Keratinocyte (primary cell): ENCODE data around the gene SYNPO2L. TPM values are rescaled to one million over a fixed set of nuclear protein-coding genes. Genes with fewer than 3 reads are reported as not detected.
"Not testable (repeated sequence)": the region's sequence is repeated elsewhere in the genome, so short reads cannot be mapped to it uniquely, and the experiment has no call there.

ENCODE experiments used
- DNase-seq: peaks from one replicate; pipeline ENCODE4 v3.0.0-alpha.2; 2011; ENCODE audit warnings: low read depth, missing footprints, low spot score
- FAIRE-seq: peaks from 2 replicates; lab custom pipeline; 2011; peaks lifted over from hg19 to GRCh38; lab: Jason Lieb, UNC
- H2AFZ ChIP-seq: 2 replicates; pipeline ENCODE4 v1.6.0; 2012; ENCODE audit warnings: low read length, control low read depth, inconsistent platforms; ENCODE audit not compliant: control insufficient read depth
- H3K27ac ChIP-seq: 2 replicates; pipeline ENCODE4 v1.5.1; 2011; ENCODE audit warnings: low read length; ENCODE audit not compliant: control insufficient read depth, insufficient read depth
- H3K27me3 ChIP-seq: 3 replicates; pipeline ENCODE4 v1.6.0; 2011; ENCODE audit warnings: low read length; ENCODE audit not compliant: control insufficient read depth, insufficient read depth; ENCODE audit errors: extremely low read depth
- H3K36me3 ChIP-seq, 2 experiments: 2 replicates in 1 of 2; 3 replicates in 1 of 2; pipeline ENCODE4 v1.5.1; 2011; ENCODE audit warnings: low read length in 2 of 2, mild to moderate bottlenecking in 1 of 2; ENCODE audit not compliant: control insufficient read depth in 2 of 2, insufficient read depth in 2 of 2; ENCODE audit errors: extremely low read depth in 1 of 2
- H3K4me1 ChIP-seq: 3 replicates; pipeline ENCODE4 v1.5.1; 2011; ENCODE audit warnings: low read length; ENCODE audit not compliant: control insufficient read depth, insufficient read depth; ENCODE audit errors: extremely low read depth
- H3K4me2 ChIP-seq: 3 replicates; pipeline ENCODE4 v1.6.0; 2011; ENCODE audit warnings: low read depth, low read length; ENCODE audit not compliant: control insufficient read depth, insufficient read depth; ENCODE audit errors: extremely low read depth
- H3K4me3 ChIP-seq, 3 experiments: fragments of 200-600 bp in 1 of 3; sonication (generic) in 1 of 3; 2 replicates in 2 of 3; 3 replicates in 1 of 3; pipeline ENCODE4 v1.5.1; 2011 to 2016; ENCODE audit warnings: low read length in 3 of 3, mild to moderate bottlenecking in 3 of 3, control low read depth in 2 of 3, inconsistent platforms in 1 of 3, low read depth in 1 of 3, mixed read lengths in 1 of 3, mixed run types in 1 of 3, moderate library complexity in 1 of 3; ENCODE audit not compliant: control insufficient read depth in 2 of 3, insufficient read depth in 2 of 3; ENCODE audit errors: extremely low read depth in 1 of 3
- H3K79me2 ChIP-seq: 2 replicates; pipeline ENCODE4 v1.6.0; 2012; ENCODE audit warnings: low read length; ENCODE audit not compliant: control insufficient read depth, insufficient read depth
- H3K9ac ChIP-seq: 3 replicates; pipeline ENCODE4 v1.6.0; 2011; ENCODE audit warnings: low read length; ENCODE audit not compliant: control insufficient read depth, insufficient read depth; ENCODE audit errors: extremely low read depth
- H3K9me1 ChIP-seq: 3 replicates; pipeline ENCODE4 v1.6.0; 2011; ENCODE audit warnings: low read length; ENCODE audit not compliant: control insufficient read depth, insufficient read depth; ENCODE audit errors: extremely low read depth
- H3K9me3 ChIP-seq: 2 replicates; pipeline ENCODE4 v1.5.1; 2012; ENCODE audit warnings: low read depth, low read length; ENCODE audit not compliant: control insufficient read depth
- H4K20me1 ChIP-seq: 3 replicates; pipeline ENCODE4 v1.6.0; 2011; ENCODE audit warnings: low read length; ENCODE audit not compliant: control insufficient read depth, insufficient read depth; ENCODE audit errors: extremely low read depth
- dilution Hi-C: fragments of 300-500 bp; cut with MboI; formaldehyde crosslinking; loops from one replicate; pipeline ENCODE4 v1.7.0; 2020; ENCODE audit warnings: low sequenced_read_pairs; ENCODE audit not compliant: extremely low pct_ligation_motif_present
- polyA plus RNA-seq, 5 experiments: library from polyadenylated mRNA; depleted of rRNA in 3 of 5; stranded (reverse) in 3 of 5; stranded (forward) in 1 of 5; unstranded in 1 of 5; fragments of >200 nt; gene quantifications; 1 replicate in 1 of 5; 2 replicates in 3 of 5; 3 replicates in 1 of 5; pipeline versions ENCODE4 v1.2.1 to v1.2.3, GENCODE V29; 2011 to 2012; ENCODE audit warnings: missing spikeins in 2 of 5, low read depth in 1 of 5, low replicate concordance in 1 of 5

SYNPO2L gene
- polyA plus RNA-seq, 1 donor (not counting 4 experiments of a cell fraction or from before 2014, with no cell fraction given) = not detected

GRCh38 chr10:73668378-73668777 lies 12.5 kb upstream of the SYNPO2L start:
- H3K9me1 ChIP-seq, H3K79me2 ChIP-seq, H2AFZ ChIP-seq, H3K9me3 ChIP-seq, H3K27me3 ChIP-seq, H3K36me3 ChIP-seq, H3K4me1 ChIP-seq, H3K4me3 ChIP-seq, H4K20me1 ChIP-seq, FAIRE-seq, H3K9ac ChIP-seq, DNase-seq, H3K4me2 ChIP-seq, H3K27ac ChIP-seq, dilution Hi-C loops: not testable (repeated sequence)

GRCh38 chr10:73666153-73666809 lies 10.5 kb upstream of the SYNPO2L start:
- H3K9ac ChIP-seq, H3K79me2 ChIP-seq, H3K27ac ChIP-seq, H3K4me1 ChIP-seq, H3K9me1 ChIP-seq, FAIRE-seq, H3K4me2 ChIP-seq, H4K20me1 ChIP-seq, dilution Hi-C loops, DNase-seq, H3K4me3 ChIP-seq, H3K9me3 ChIP-seq, H3K27me3 ChIP-seq, H3K36me3 ChIP-seq, H2AFZ ChIP-seq: not testable (repeated sequence)

- H3K4me2 ChIP-seq, H2AFZ ChIP-seq, H3K9me3 ChIP-seq, H4K20me1 ChIP-seq, FAIRE-seq, H3K9ac ChIP-seq, H3K27me3 ChIP-seq, DNase-seq, H3K36me3 ChIP-seq, dilution Hi-C loops, H3K4me3 ChIP-seq, H3K9me1 ChIP-seq, H3K27ac ChIP-seq, H3K4me1 ChIP-seq, H3K79me2 ChIP-seq: not testable (repeated sequence)
These were observed 9.8 kb upstream of the SYNPO2L start for GRCh38 chr10:73665581-73665980.

GRCh38 chr10:73664156-73665040 lies 8.6 kb upstream of the SYNPO2L start:
- H3K4me2 ChIP-seq, DNase-seq, H3K9me3 ChIP-seq, H3K4me1 ChIP-seq, dilution Hi-C loops, H3K36me3 ChIP-seq, H3K79me2 ChIP-seq, H4K20me1 ChIP-seq, H3K9me1 ChIP-seq, H2AFZ ChIP-seq, H3K27ac ChIP-seq, H3K4me3 ChIP-seq, FAIRE-seq, H3K27me3 ChIP-seq, H3K9ac ChIP-seq: not testable (repeated sequence)

- H3K4me3 ChIP-seq, DNase-seq, H3K27me3 ChIP-seq, H3K27ac ChIP-seq, H3K9me3 ChIP-seq, H3K4me1 ChIP-seq, FAIRE-seq, H3K9me1 ChIP-seq, H3K4me2 ChIP-seq, H4K20me1 ChIP-seq, dilution Hi-C loops, H3K36me3 ChIP-seq, H3K9ac ChIP-seq, H2AFZ ChIP-seq, H3K79me2 ChIP-seq: not testable (repeated sequence)
These were observed 7.8 kb upstream of the SYNPO2L start for GRCh38 chr10:73663621-73664020.
